HL-60 (cell line): ENCODE data around the gene NHERF2.

Experiments used
- DNase-seq, 2 experiments: peaks; one replicate each; pipeline ENCODE4 v3.0.0-alpha.2; 2010 to 2020; ENCODE audit warnings: low read depth in 1 of 2, low spot score in 1 of 2
- H3K27ac ChIP-seq: fragments of 250-450 bp; sonication (Bioruptor Pico); replicated peaks from 2 replicates; pipeline ENCODE4 v1.5.1; 2020; ENCODE audit warnings: mild to moderate bottlenecking, moderate library complexity
- H3K27me3 ChIP-seq: fragments of 250-450 bp; sonication (Bioruptor Pico); 2 replicates; pipeline ENCODE4 v1.5.1; 2021; ENCODE audit warnings: mild to moderate bottlenecking, moderate library complexity; ENCODE audit not compliant: insufficient read depth, poor library complexity, severe bottlenecking
- H3K4me3 ChIP-seq: replicated peaks from 2 replicates; pipeline ENCODE4 v1.5.1; 2011; ENCODE audit warnings: mild to moderate bottlenecking, control low read depth, low read length; ENCODE audit not compliant: insufficient read depth
- CTCF ChIP-seq: IDR thresholded peaks from one replicate; pipeline ENCODE4 v1.5.1; 2011; ENCODE audit warnings: low read length, control low read depth, inconsistent platforms; ENCODE audit not compliant: insufficient read depth
- GABPA ChIP-seq: IDR thresholded peaks from 2 replicates; pipeline ENCODE4 v1.6.1; 2012; ENCODE audit warnings: low read depth
- POLR2AphosphoS5 ChIP-seq: IDR thresholded peaks from 2 replicates; pipeline ENCODE4 v1.6.1; 2012; ENCODE audit warnings: low read depth
- SPI1 ChIP-seq: IDR thresholded peaks from 2 replicates; pipeline ENCODE4 v1.6.1; 2012; ENCODE audit warnings: low read depth, mild to moderate bottlenecking, borderline replicate concordance
- TF ChIP-seq, protein P1 (sequence below): IDR thresholded peaks from 2 replicates; pipeline ENCODE4 v1.6.1; 2012; ENCODE audit warnings: low read depth; ENCODE audit not compliant: insufficient replicate concordance

NHERF2 gene

DNA sequence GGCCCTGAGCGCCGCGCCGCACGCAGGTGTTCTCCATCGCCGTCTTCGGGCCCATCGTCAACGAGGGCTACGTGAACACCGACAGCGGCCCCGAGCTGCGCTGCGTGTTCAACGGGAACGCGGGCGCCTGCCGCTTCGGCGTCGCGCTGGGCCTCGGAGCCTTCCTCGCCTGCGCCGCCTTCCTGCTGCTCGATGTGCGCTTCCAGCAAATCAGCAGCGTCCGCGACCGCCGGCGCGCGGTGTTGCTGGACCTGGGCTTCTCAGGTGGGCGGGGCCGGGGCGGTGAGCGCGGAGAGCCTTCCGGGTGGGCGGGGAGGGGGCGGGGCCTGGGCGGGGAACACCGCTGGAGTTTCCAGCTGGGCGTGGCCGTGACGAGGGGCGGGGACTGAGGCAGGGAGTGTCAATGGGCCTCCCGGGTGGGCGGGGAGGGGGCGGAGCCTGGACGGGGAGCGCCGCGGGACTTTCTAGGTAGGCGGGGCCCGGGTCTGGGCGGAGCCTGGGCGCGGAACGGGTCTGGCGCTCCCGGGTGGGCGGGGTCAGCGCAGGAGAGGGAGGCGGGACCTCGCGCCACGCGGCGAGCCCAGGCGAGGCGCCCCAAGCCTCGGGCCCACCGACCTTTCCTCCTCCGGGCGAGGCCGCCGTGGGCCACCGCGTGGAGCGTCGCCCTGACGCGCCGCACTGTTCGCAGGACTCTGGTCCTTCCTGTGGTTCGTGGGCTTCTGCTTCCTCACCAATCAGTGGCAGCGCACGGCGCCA is 34.6 kb upstream of the NHERF2 start:
- DNase-seq = peak; percentile 78 to 93
- Histone ChIP-seq H3K27me3 (peaks cover 26% of the 10 kb centered on the region), H3K27ac (no peak overlapping the region), H3K4me3 (peak overlapping the region; percentile 29)
- TF ChIP-seq CTCF (no peak), SPI1 (no peak), GABPA (no peak), POLR2AphosphoS5 (no peak)
- TF ChIP-seq, protein P1, sequence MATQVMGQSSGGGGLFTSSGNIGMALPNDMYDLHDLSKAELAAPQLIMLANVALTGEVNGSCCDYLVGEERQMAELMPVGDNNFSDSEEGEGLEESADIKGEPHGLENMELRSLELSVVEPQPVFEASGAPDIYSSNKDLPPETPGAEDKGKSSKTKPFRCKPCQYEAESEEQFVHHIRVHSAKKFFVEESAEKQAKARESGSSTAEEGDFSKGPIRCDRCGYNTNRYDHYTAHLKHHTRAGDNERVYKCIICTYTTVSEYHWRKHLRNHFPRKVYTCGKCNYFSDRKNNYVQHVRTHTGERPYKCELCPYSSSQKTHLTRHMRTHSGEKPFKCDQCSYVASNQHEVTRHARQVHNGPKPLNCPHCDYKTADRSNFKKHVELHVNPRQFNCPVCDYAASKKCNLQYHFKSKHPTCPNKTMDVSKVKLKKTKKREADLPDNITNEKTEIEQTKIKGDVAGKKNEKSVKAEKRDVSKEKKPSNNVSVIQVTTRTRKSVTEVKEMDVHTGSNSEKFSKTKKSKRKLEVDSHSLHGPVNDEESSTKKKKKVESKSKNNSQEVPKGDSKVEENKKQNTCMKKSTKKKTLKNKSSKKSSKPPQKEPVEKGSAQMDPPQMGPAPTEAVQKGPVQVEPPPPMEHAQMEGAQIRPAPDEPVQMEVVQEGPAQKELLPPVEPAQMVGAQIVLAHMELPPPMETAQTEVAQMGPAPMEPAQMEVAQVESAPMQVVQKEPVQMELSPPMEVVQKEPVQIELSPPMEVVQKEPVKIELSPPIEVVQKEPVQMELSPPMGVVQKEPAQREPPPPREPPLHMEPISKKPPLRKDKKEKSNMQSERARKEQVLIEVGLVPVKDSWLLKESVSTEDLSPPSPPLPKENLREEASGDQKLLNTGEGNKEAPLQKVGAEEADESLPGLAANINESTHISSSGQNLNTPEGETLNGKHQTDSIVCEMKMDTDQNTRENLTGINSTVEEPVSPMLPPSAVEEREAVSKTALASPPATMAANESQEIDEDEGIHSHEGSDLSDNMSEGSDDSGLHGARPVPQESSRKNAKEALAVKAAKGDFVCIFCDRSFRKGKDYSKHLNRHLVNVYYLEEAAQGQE = no peak

DNA sequence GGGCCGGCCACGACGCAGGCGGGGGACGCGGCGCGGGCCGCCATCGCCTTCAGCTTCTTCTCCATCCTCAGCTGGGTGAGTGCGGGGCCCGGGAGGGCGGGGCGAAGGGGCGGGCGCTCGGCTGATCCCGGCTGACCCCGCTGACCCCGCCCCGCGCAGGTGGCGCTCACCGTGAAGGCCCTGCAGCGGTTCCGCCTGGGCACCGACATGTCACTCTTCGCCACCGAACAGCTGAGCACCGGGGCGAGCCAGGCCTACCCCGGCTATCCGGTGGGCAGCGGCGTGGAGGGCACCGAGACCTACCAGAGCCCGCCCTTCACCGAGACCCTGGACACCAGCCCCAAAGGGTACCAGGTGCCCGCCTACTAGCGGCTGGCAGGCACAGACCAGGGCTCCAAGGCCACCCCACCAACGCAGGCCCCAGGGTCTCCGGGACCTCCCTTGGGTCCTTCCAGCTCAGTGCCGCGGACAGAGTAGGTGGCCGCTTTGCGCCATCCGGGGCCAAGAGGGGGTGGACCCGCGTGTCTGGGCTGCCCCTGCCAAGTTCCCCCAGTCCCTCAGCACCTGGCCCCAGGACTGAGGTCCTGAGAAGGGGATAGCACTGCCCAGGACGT is 33.9 kb upstream of the NHERF2 start:
- Histone ChIP-seq H3K27ac (no peak overlapping the region), H3K27me3 (peaks cover 26% of the 10 kb centered on the region), H3K4me3 (no peak overlapping the region)
- no peak for DNase-seq
- no peak for TF ChIP-seq POLR2AphosphoS5
- no peak for TF ChIP-seq SPI1
- TF ChIP-seq, protein P1 = no peak
- TF ChIP-seq CTCF = no peak
- TF ChIP-seq GABPA = no peak

GRCh38 chr16:1993731-1994131 is 33.0 kb upstream of the NHERF2 start:
- H3K27ac ChIP-seq = no peak overlapping the region
- TF ChIP-seq GABPA (no peak), CTCF (no peak), SPI1 (no peak), POLR2AphosphoS5 (no peak)
- TF ChIP-seq, protein P1 = no peak
- peak in 1 of 2 experiments; percentile 33 for DNase-seq
- no peak overlapping the region for H3K4me3 ChIP-seq
- H3K27me3 ChIP-seq = peaks cover 25% of the 10 kb centered on the region
